ENCODE measurements around the gene MTF1. TPM values are rescaled to one million over a fixed set of nuclear protein-coding genes. Genes with fewer than 3 reads are reported as not detected.

The MTF1 gene
- total and polyA plus RNA-seq, 12 donors: 1.5 to 17.1 (median 10.5) TPM

DNA sequence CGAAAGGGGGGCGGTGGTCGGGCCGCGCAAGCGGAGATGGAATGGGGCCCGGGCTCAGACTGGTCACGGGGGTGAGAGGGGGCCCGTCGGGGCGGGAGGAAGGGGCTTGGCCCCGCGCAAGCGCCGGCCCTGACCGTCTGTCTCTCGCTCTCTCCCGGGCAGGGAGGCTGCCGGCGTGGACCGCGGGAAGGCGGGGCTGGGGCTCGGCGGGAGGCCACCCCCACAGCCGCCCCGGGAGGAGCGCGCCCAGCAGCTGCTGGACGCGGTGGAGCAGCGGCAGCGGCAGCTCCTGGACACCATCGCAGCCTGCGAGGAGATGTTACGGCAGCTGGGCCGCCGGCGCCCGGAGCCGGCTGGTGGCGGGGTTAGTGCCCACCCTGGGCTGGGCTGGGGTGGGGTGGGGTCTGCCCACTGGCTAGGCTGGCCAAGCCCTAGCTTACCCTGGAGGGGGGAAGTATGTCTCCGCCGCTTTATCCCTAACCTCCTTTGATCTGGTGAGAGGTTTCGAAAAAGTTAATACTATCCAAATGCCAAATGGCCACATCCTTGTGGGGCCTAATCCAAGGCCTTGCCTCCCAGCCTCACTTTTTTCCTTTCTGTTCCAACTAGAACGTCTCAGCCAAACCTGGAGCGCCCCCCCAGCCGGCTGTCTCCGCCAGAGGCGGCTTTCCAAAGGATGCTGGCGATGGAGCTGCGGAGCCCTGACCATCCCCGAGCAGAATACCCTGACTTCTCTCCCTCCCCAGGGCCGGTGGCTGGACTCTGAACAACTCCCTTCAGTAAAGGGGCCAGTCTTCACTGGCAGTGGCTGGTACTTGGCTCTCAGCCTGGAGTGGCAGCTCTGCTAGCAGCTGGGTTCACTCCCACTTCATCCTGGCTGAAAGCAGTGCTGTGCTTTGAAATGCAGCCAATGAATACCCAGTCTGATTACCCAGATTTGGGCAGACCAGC, 50.7 kb downstream of the MTF1 start:
- H3K36me3 ChIP-seq: peaks cover 0 to 56% (median 27%) of the 10 kb centered on the region in 9 donors
- H3K9me3 ChIP-seq: no peaks in the 10 kb centered on the region
- intact Hi-C loops (cut with DNase I): loop anchor here in 6 of 10 donors (2.0 to 10.0 kb wide), 5 partner anchors 50 to 121 kb away; partner anchors contain the start of genes CDCA8 (in 4 of the 6) and MTF1 (in 1 of the 6)
- WGBS, 2 donors: 1% methylated on average over 54 of the region's 54 CpGs
- DNase-seq (peak; percentile 64 to 75), ATAC-seq (peak; percentile 81 to 94 (median 86))
- TF ChIP-seq, protein P1, sequence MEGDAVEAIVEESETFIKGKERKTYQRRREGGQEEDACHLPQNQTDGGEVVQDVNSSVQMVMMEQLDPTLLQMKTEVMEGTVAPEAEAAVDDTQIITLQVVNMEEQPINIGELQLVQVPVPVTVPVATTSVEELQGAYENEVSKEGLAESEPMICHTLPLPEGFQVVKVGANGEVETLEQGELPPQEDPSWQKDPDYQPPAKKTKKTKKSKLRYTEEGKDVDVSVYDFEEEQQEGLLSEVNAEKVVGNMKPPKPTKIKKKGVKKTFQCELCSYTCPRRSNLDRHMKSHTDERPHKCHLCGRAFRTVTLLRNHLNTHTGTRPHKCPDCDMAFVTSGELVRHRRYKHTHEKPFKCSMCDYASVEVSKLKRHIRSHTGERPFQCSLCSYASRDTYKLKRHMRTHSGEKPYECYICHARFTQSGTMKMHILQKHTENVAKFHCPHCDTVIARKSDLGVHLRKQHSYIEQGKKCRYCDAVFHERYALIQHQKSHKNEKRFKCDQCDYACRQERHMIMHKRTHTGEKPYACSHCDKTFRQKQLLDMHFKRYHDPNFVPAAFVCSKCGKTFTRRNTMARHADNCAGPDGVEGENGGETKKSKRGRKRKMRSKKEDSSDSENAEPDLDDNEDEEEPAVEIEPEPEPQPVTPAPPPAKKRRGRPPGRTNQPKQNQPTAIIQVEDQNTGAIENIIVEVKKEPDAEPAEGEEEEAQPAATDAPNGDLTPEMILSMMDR (IDR thresholded peaks at IDR 0.05): no peak
- H3K4me3 ChIP-seq: peak overlapping the region; percentile 79 to 98 (median 87)
- H3K4me1 ChIP-seq: peaks cover 7 to 49% (median 21%) of the 10 kb centered on the region in 9 donors
- H3K27ac ChIP-seq: peak overlapping the region; percentile 76 to 99 (median 96)
- no peaks in the 10 kb centered on the region for H3K27me3 ChIP-seq

DNA sequence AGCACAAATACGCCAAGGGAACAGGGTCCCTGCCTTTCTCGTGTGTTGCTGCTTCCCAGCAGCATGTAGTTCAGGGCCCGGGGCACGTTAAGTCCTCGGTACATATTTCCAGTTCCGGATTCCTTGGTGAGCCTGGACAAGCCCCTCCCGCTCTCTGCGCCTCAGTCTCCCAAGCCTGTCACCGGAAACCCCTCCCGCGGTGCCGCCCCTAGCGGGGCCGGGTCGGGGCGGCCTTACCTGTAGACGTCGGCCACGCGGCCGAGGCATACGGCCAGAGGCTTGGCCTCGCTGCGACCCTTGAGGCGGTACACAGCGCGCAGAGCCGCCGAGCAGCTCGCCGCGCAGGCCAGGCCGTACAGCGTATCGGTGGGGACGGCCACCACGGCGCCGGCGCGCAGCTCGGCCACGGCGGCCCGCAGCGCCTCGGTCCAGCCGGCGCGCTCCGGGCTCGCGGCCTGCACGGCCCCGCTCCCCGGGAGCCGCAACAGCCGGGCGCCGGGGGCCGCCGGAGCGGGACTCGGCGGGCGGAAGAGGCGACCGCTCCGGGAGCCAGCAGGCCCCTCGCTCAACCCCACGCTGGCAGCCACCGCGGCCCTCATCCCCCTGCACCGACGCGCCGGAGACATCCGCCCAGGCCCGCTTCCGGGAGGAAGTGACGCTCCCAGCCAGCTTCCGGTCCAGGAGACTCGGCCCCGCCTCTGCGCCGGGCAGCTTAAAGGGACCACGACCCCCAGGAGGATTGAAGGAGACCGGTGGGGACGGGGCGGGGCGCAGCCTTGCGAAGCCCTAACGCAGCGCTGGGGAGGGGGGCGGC, 51.6 kb downstream of the MTF1 start, which contains the start of the genes C1orf122 and YRDC:
Gene C1orf122 (plus strand): TSS at position 236 of the 814 bp plus-strand sequence. CDS start 615 bp downstream, outside the sequence.
Gene YRDC (minus strand): TSS at position 654 of the 814 bp plus-strand sequence. CDS start 28 bp downstream, at position 626.
- H3K36me3 ChIP-seq: peaks cover 0 to 59% (median 36%) of the 10 kb centered on the region in 9 donors

DNA sequence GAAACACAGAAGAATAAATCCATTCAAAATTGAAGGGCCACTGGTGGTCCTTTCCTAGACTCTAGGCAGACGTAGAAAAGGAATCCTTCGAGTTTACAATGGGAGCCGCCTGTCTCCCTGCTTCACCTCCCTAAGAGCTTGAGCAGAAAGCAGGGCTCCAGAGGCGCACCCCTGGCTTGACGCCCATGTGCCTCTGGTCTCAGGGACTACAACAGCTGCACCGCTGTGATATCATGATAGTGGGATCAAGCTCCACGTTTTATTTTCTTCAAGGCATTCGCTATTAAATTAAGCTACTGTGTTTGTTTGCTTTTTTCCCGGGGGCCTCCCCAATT, 52.2 kb downstream of the MTF1 start:
- 11 to 13% methylated on average over 9 of the region's 9 CpGs for WGBS, 2 donors
- DNase-seq (peak in 1 of 2 donors; percentile 15), ATAC-seq (no peak)
- Histone ChIP-seq H3K9me3 (no peaks in the 10 kb centered on the region), H3K27me3 (no peaks in the 10 kb centered on the region), H3K4me3 (peak overlapping the region; percentile 79 to 98 (median 87)), H3K4me1 (peaks cover 7 to 45% (median 21%) of the 10 kb centered on the region in 9 donors), H3K27ac (peak overlapping the region in 9 of 10 donors; percentile 89 to 99 (median 97)), H3K36me3 (peaks cover 0 to 60% (median 40%) of the 10 kb centered on the region in 9 donors)
- intact Hi-C loops (cut with DNase I): loop anchor here in 6 of 10 donors (5.0 to 10.0 kb wide), 4 partner anchors 58 to 120 kb away; partner anchors contain the start of gene CDCA8 (in 4 of the 6)
- TF ChIP-seq, protein P1 (IDR thresholded peaks at IDR 0.05): no peak

More for the DNA sequence above, 51.6 kb downstream of the MTF1 start, which contains the start of the genes C1orf122 and YRDC:
- DNase-seq (peak; percentile 95 to 96), ATAC-seq (peak; percentile 95 to 98 (median 96))
- WGBS, 2 donors: 0% methylated on average over 75 to 94 of the region's 95 CpGs
- no peaks in the 10 kb centered on the region for H3K9me3 ChIP-seq
- H3K27me3 ChIP-seq: no peaks in the 10 kb centered on the region
- H3K4me1 ChIP-seq: peaks cover 7 to 45% (median 21%) of the 10 kb centered on the region in 9 donors
- TF ChIP-seq, protein P1 (IDR thresholded peaks at IDR 0.05): no peak
- peak within 1 kb of the TSS; percentile 76 to 99 (median 96) for H3K27ac ChIP-seq
- peak within 1 kb of the TSS; percentile 79 to 98 (median 87) for H3K4me3 ChIP-seq
- intact Hi-C loops (cut with DNase I): loop anchor here in 6 of 10 donors (2.0 to 10.0 kb wide), 5 partner anchors 51 to 120 kb away; partner anchors contain the start of genes CDCA8 (in 4 of the 6) and MTF1 (in 1 of the 6)

All from heart right ventricle (tissue), 16 donors.